A549 (cell line): ENCODE results near the gene SLC25A30. TPM values are rescaled to one million over a fixed set of nuclear protein-coding genes. Genes with fewer than 3 reads are reported as not detected.

Experiments used
- ATAC-seq, 2 experiments: fragments of 200-7000 bp in 1 of 2; fragments of >200 bp in 1 of 2; cut with Nextera tagmentation in 1 of 2; cut with Tn5 transposase in 1 of 2; 3 replicates each; pipeline versions ENCODE4 v1.8.0 to v1.9.1; 2018 to 2020; ENCODE audit warnings: mild to moderate bottlenecking in 1 of 2, moderate library complexity in 1 of 2
- CTCF ChIA-PET: fragments of 300-600 bp; sonication (Branson Sonifier 250); formaldehyde crosslinking; extraction: SDS; loops from one replicate; lab custom pipeline; 2021; ENCODE audit warnings: antibody characterized with exemption, inconsistent platforms; lab: Yijun Ruan, JAX
- POLR2A ChIA-PET: fragments of 350-600 bp; formaldehyde crosslinking; extraction: SDS; loops from one replicate; lab custom pipeline; 2021; ENCODE audit warnings: antibody characterized with exemption, inconsistent platforms; lab: Yijun Ruan, JAX
- DNase-seq, 2 experiments: peaks; one replicate each; pipeline versions ENCODE4 v3.0.0 to v3.0.0-alpha.2; 2011 to 2016; ENCODE audit warnings: low read depth in 1 of 2, low spot score in 1 of 2
- FAIRE-seq: peaks from 2 replicates; lab custom pipeline; 2011; peaks lifted over from hg19 to GRCh38; lab: Jason Lieb, UNC
- H3K27ac ChIP-seq, 2 experiments: fragments of >200 bp; sonication (Bioruptor Twin); formaldehyde crosslinking; 3 replicates each; pipeline ENCODE4 v1.5.1; 2016 to 2017
- H3K4me1 ChIP-seq: fragments of >200 bp; sonication (Bioruptor Twin); formaldehyde crosslinking; 3 replicates; pipeline ENCODE4 v1.6.1; 2016
- H3K4me2 ChIP-seq: fragments of >200 bp; sonication (Bioruptor Twin); formaldehyde crosslinking; 3 replicates; pipeline ENCODE4 v1.6.1; 2016
- H3K4me3 ChIP-seq: fragments of >200 bp; sonication (Bioruptor Twin); formaldehyde crosslinking; 3 replicates; pipeline ENCODE4 v1.5.1; 2016
- H3K9me3 ChIP-seq: fragments of >200 bp; sonication (Bioruptor Twin); formaldehyde crosslinking; 3 replicates; pipeline ENCODE4 v1.6.1; 2016
- CEBPB ChIP-seq, 2 experiments: fragments of >200 bp in 1 of 2; sonication (Bioruptor Twin) in 1 of 2; formaldehyde crosslinking in 1 of 2; IDR thresholded peaks; 2 replicates each; pipeline ENCODE4 v1.6.1; 2012 to 2016
- CHD2 ChIP-seq: fragments of 150-350 bp; IDR thresholded peaks from 2 replicates; pipeline ENCODE4 v1.6.1; 2014; ENCODE audit warnings: low read length; ENCODE audit not compliant: partially characterized antibody
- ESRRA ChIP-seq: fragments of 150-350 bp; IDR thresholded peaks from 2 replicates; pipeline ENCODE4 v1.6.1; 2014; ENCODE audit warnings: mild to moderate bottlenecking, low read length, borderline replicate concordance
- HDAC2 ChIP-seq: fragments of 200-600 bp; sonication (generic); IDR thresholded peaks from 2 replicates; pipeline ENCODE4 v1.6.1; 2016
- HEYL ChIP-seq: fragments of 250-450 bp; sonication (Bioruptor Pico); IDR thresholded peaks from 2 replicates; pipeline ENCODE4 v1.8.0; 2021; ENCODE audit warnings: mild to moderate bottlenecking, moderate library complexity
- HMGXB4 ChIP-seq: fragments of 250-450 bp; sonication (Bioruptor Pico); IDR thresholded peaks from 2 replicates; pipeline ENCODE4 v1.5.0; 2021; ENCODE audit warnings: mild to moderate bottlenecking, moderate library complexity, borderline replicate concordance
- HOXA7 ChIP-seq: fragments of 250-450 bp; sonication (Bioruptor Pico); IDR thresholded peaks from 2 replicates; pipeline ENCODE4 v1.5.0; 2020; ENCODE audit warnings: mild to moderate bottlenecking, moderate library complexity
- HOXB5 ChIP-seq: fragments of 250-450 bp; sonication (Bioruptor Pico); IDR thresholded peaks from 2 replicates; pipeline ENCODE4 v1.5.0; 2020; ENCODE audit warnings: mild to moderate bottlenecking, moderate library complexity
- KDM5A ChIP-seq: fragments of 200-600 bp; sonication (generic); IDR thresholded peaks from 2 replicates; pipeline ENCODE4 v1.6.1; 2016; ENCODE audit warnings: antibody characterized with exemption, mild to moderate bottlenecking
- NPAS2 ChIP-seq: fragments of 250-450 bp; sonication (Bioruptor Pico); IDR thresholded peaks from 2 replicates; pipeline ENCODE4 v1.8.0; 2022; ENCODE audit warnings: mild to moderate bottlenecking, moderate library complexity, borderline replicate concordance
- PBX3 ChIP-seq: IDR thresholded peaks from 2 replicates; pipeline ENCODE4 v1.6.1; 2012
- PHF8 ChIP-seq: fragments of 200-600 bp; sonication (generic); IDR thresholded peaks from 2 replicates; pipeline ENCODE4 v1.6.1; 2016; ENCODE audit warnings: low read depth, mild to moderate bottlenecking, antibody characterized with exemption, moderate library complexity, borderline replicate concordance
- TFCP2L1 ChIP-seq: fragments of 250-450 bp; sonication (Bioruptor Pico); IDR thresholded peaks from 2 replicates; pipeline ENCODE4 v1.5.0; 2021; ENCODE audit warnings: mild to moderate bottlenecking
- TP53 ChIP-seq: fragments of 250-450 bp; sonication (Bioruptor Pico); IDR thresholded peaks from 2 replicates; pipeline ENCODE4 v1.5.0; 2021; ENCODE audit warnings: mild to moderate bottlenecking, moderate library complexity
- USF2 ChIP-seq: fragments of 450-650 bp; IDR thresholded peaks from 2 replicates; pipeline ENCODE4 v1.6.1; 2014; ENCODE audit warnings: antibody characterized with exemption
- ZFP36 ChIP-seq: fragments of 450-650 bp; IDR thresholded peaks from 2 replicates; pipeline ENCODE4 v1.6.1; 2014; ENCODE audit warnings: borderline replicate concordance; ENCODE audit not compliant: partially characterized antibody
- ZNF302 ChIP-seq: fragments of 250-450 bp; sonication (Bioruptor Pico); IDR thresholded peaks from 2 replicates; pipeline ENCODE4 v1.9.0; 2021; ENCODE audit warnings: inconsistent platforms, mild to moderate bottlenecking, moderate library complexity
- ZSCAN20 ChIP-seq: fragments of 250-450 bp; sonication (Bioruptor Pico); IDR thresholded peaks from 2 replicates; pipeline ENCODE4 v1.8.0; 2022; ENCODE audit warnings: mild to moderate bottlenecking, moderate library complexity
- WGBS: methylation state at CpG from one replicate; pipeline ENCODE4 v1.1.6; 2017; ENCODE audit errors: missing lambda C conversion rate; 5-methylcytosine and 5-hydroxymethylcytosine counted together
- polyA plus RNA-seq, 4 experiments: library from polyadenylated mRNA; depleted of rRNA in 3 of 4; stranded (reverse); fragments of >200 nt; fragmentation: RNase III in 1 of 4; extraction: RNeasy Plus Mini Kit Qiagen cat#74134 plus additional on column Dnase treatment in 1 of 4; gene quantifications; 2 replicates in 3 of 4; 3 replicates in 1 of 4; pipeline ENCODE4 v1.2.3, GENCODE V29; 2011 to 2017

The SLC25A30 gene
- polyA plus RNA-seq, 2 of the 4 experiments (the other 2 are of a cell fraction): 10.1 to 12.7 TPM

- TF ChIP-seq ZNF302 (CRISPR knock-in tag): no peak
Measured at GRCh38 chr13:45439008-45439407, 20.8 kb upstream of the SLC25A30 start (continued).

- ATAC-seq (no peak), DNase-seq (no peak), FAIRE-seq (no peak)
- ChIA-PET POLR2A (no interaction called here), CTCF (no interaction called here)
- Histone ChIP-seq H3K4me2 (no peak overlapping the region), H3K27ac (no peak overlapping the region), H3K9me3 (no peaks in the 10 kb centered on the region), H3K4me3 (no peak overlapping the region), H3K4me1 (peaks cover 10% of the 10 kb centered on the region; the same call in 2 of the 3 replicates)
- WGBS: 65% methylated on average over 4 of the region's 4 CpGs
- no peak for TF ChIP-seq PHF8
Measured at GRCh38 chr13:45437947-45438346, 19.8 kb upstream of the SLC25A30 start.

GRCh38 chr13:45436953-45437352 is 18.8 kb upstream of the SLC25A30 start:
- CTCF ChIA-PET: no interaction called here
- POLR2A ChIA-PET: no interaction called here

GRCh38 chr13:45436332-45436731 is 18.2 kb upstream of the SLC25A30 start:
- ChIA-PET POLR2A (no interaction called here), CTCF (no interaction called here)
- H3K4me1 ChIP-seq: peaks cover 10% of the 10 kb centered on the region; the same call in 2 of the 3 replicates
- H3K4me3 ChIP-seq: no peak overlapping the region
- WGBS: 77% methylated on average over 9 of the region's 9 CpGs
- no peak overlapping the region for H3K4me2 ChIP-seq
- DNase-seq (no peak), FAIRE-seq (no peak), ATAC-seq (no peak)
- H3K9me3 ChIP-seq: no peaks in the 10 kb centered on the region
- TF ChIP-seq CEBPB (IDR thresholded peaks at IDR 0.05) (no peak), CHD2 (no peak), ESRRA (no peak)
- H3K27ac ChIP-seq: no peak overlapping the region

More at GRCh38 chr13:45436953-45437352, 18.8 kb upstream of the SLC25A30 start:
- DNase-seq (no peak), FAIRE-seq (no peak), ATAC-seq (no peak)
- 82% methylated on average over 4 of the region's 4 CpGs for WGBS
- no peaks in the 10 kb centered on the region for H3K9me3 ChIP-seq
- peaks cover 10% of the 10 kb centered on the region; the same call in 2 of the 3 replicates for H3K4me1 ChIP-seq
- H3K4me2 ChIP-seq: no peak overlapping the region
- no peak overlapping the region for H3K27ac ChIP-seq
- TF ChIP-seq TFCP2L1 (CRISPR knock-in tag) (no peak), TP53 (CRISPR knock-in tag) (no peak), ESRRA (no peak), USF2 (no peak), ZFP36 (no peak), PBX3 (no peak), HEYL (CRISPR knock-in tag) (no peak), NPAS2 (CRISPR knock-in tag) (no peak), ZSCAN20 (CRISPR knock-in tag) (no peak), HDAC2 (no peak), HOXB5 (CRISPR knock-in tag) (no peak), HMGXB4 (no peak), KDM5A (no peak), HOXA7 (CRISPR knock-in tag) (no peak)
- H3K4me3 ChIP-seq: no peak overlapping the region
